GM12873 (cell line): ENCODE measurements around the gene GRHL1.

ENCODE experiments used
- TF ChIP-seq, protein P1 (sequence below): IDR thresholded peaks from 2 replicates; pipeline ENCODE4 v1.5.1; 2012; ENCODE audit warnings: low read depth, mild to moderate bottlenecking, moderate library complexity, low read length, control low read depth; ENCODE audit not compliant: insufficient read depth; ENCODE audit errors: missing control alignments

The GRHL1 gene

DNA sequence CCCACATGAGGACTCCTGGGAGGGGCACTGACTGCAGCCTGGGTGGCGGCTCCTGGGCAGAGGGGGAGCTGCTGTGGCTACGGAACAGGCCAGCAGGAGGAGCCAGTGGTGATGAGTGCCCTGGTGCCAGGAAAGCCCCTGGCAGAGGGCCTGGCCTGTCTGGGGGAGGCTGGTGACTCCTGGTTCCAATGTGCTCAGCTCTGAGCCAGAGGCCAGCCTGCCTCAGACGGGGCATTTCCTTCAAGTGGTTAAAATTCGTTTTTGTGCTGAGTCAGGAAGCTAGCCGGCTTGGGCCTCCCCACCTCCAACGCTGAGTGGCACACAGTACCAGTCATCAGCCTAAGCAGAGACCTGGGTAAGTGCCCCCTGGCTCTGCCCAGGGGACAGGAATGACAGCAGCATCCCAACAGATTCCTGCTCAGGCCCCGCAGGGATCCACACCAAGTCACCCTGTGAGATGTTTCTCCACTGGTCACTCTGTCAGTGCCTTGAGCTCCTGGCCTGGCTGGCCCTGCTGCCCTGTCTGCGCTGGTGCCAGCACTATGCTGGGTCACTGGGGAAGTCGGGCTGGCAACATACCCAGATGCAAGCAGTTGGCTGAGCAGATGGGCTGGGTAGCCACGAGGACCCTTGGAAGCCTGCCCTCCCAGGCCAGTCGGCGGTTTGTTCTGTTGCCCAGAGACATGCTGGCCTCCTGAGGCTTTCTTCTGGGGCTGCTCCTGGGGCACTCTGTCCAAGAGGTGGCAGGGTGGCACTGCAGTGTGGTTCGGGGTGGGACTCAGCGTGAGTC lies 84.8 kb downstream of the GRHL1 start:
- TF ChIP-seq, protein P1, sequence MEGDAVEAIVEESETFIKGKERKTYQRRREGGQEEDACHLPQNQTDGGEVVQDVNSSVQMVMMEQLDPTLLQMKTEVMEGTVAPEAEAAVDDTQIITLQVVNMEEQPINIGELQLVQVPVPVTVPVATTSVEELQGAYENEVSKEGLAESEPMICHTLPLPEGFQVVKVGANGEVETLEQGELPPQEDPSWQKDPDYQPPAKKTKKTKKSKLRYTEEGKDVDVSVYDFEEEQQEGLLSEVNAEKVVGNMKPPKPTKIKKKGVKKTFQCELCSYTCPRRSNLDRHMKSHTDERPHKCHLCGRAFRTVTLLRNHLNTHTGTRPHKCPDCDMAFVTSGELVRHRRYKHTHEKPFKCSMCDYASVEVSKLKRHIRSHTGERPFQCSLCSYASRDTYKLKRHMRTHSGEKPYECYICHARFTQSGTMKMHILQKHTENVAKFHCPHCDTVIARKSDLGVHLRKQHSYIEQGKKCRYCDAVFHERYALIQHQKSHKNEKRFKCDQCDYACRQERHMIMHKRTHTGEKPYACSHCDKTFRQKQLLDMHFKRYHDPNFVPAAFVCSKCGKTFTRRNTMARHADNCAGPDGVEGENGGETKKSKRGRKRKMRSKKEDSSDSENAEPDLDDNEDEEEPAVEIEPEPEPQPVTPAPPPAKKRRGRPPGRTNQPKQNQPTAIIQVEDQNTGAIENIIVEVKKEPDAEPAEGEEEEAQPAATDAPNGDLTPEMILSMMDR = peak; percentile 49

DNA sequence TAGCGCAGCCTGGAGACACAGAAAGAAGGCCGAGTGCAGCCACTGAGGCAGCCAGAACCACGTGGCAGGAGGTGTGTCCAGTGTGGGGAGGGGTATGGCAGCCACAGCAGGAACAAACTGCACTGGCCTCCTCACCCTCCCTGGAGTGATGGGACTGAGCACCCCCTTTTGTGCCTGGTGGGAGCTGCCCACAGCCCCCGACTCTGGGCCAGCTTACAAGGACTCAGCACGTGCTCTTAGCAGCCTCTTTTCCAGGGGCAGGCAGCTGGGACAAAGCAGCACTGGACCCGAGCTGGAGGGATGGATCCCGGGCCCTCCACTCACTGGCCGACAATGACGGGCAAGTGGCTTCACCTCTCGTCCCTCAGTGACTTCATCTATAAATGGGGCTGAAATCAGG lies 86.6 kb downstream of the GRHL1 start:
- TF ChIP-seq, protein P1 = no peak

DNA sequence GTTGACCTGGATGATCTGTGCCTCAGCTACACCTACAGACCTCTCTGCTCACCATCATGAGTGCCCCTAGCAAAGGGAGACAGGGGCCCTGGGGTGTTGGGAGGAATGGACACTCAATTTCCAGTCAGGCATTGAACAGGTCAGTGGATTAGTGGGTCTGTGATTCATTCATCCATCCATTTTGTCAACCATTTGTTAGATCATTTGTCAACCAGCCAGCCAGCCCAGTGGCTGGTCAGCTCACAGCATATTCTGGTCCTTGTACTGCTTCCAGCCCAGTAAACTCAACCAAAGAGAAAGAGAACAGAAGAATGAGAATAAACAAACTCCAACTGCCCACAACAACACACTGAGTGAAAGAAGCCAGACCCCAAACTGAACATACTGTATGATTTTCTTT lies 87.2 kb downstream of the GRHL1 start:
- TF ChIP-seq, protein P1 = no peak

DNA sequence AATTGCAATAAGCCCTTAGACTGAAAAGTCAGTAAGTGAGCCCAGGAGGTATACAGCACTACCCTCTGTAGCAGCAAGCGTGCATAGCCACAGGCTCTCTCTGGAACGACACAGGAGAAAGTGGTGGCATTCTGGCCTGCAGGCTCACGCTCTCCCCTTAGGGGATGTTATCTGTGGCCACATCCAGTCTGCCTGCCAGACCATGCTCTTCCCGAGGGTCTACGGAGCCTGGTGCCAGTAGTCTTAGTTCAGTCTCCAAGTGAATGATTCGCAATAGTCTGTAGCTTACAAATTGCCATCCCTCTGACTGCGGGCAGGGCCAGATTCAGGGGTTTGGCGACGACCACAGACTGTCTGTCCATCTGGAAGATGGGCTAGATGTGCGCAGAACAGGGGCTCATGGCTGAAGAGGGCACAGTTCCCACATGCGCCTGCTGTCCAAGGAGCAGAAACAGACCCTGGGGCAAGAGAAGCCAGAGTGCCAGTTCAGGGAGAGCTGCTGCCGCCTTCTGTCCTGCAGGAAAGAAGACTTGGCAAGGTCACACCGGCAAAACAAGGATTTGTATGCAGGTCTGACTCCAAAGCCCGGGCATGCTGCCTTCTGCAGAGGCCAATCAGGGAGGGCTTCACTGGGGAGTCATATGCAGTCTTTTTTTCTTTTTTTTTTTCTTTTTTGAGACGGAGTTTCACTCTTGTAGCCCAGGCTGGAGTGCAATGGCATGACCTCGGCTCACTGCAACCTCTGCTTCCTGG lies 88.3 kb downstream of the GRHL1 start:
- TF ChIP-seq, protein P1 = no peak

DNA sequence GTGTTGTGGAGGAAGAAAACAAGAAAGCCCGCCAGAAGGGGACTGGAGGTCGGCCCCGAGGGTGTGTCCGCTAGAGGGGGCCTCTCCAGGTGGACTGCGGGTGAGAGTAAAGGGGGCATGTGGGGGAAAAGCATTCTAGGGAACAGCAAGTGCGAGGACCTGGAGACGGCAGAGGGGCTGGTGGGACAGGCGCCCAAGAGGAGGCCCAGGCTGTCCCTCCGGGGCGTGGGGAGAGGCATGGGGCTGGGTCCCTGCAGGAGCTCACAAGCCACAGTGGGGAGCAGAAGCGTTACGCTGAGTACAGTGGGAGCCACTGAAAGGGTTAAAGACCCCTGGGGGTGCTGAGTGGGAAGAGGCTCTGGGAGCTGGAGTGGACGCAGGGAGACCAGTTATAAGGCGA lies 90.2 kb downstream of the GRHL1 start:
- TF ChIP-seq, protein P1 = no peak

DNA sequence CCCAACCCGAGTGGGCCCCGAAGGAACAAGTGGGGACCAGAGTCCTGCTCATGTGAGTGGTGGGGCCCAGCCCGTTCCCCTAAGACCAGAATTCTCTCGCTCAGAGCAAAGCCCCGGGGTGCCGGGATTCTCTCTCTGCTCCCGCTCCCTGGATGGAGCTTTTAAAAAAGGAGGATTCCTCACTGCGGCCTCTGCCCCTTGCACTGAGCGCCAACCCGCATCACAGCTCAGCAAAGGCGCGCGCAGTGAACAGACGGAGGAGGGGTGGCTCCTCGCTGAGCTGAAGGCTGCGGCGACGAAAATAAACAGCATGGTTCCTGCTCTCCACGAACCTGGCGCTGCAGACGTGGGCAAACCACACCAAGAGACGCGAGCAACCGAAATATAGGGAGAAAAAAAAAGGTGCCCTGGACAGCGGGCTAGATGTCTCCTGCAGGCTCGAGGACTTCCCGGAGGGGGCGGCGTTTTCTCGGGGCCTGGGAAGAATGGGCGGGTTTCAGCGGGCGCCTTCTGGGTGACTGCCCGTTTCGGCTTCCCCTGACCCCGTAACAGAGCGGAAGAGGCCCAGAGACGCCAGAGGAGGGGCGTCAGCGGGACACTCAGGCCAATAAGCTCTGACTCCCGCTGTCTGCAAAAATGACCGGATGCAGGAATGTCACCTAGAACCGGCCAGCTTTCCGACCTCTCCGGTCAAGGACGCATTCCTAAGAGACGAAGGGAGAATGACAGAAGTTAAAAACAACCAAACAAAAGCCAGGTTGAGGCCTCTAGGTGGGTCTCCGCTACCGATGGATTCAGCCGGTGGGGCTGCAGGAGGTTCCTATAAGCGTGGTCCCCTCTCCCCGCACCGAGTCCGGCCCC lies 91.0 kb downstream of the GRHL1 start:
- TF ChIP-seq, protein P1 = no peak
